SK-MEL-5 (cell line): ENCODE measurements around the gene RBM19. TPM values are rescaled to one million over a fixed set of nuclear protein-coding genes. Genes with fewer than 3 reads are reported as not detected.

Experiments
- DNase-seq: peaks from one replicate; pipeline ENCODE4 v3.0.0-alpha.2; 2016; ENCODE audit warnings: low read depth, low spot score
- in situ Hi-C: cut with HindIII; loops from 2 replicates; pipeline ENCODE4 v1.10.0; 2016; ENCODE audit warnings: low sequenced_read_pairs, high pct_unique_total_duplicates, low pct_unique_long_range_greater_than_20kb
- total RNA-seq: library from RNA; depleted of rRNA; stranded (reverse); fragments of >200 nt; shearing (Covaris generic); gene quantifications from 2 replicates; pipeline ENCODE4 v1.2.3, GENCODE V29; 2014

Gene RBM19
- total RNA-seq, 1 experiment from 2014 or later = 53.6 TPM

GRCh38 chr12:113861708-113862312 is 104.3 kb downstream of the RBM19 start:
- in situ Hi-C loops = no loop called here
- no peak for DNase-seq

GRCh38 chr12:113860950-113861349 is 105.2 kb downstream of the RBM19 start:
- no peak for DNase-seq
- in situ Hi-C loops = no loop called here

DNA sequence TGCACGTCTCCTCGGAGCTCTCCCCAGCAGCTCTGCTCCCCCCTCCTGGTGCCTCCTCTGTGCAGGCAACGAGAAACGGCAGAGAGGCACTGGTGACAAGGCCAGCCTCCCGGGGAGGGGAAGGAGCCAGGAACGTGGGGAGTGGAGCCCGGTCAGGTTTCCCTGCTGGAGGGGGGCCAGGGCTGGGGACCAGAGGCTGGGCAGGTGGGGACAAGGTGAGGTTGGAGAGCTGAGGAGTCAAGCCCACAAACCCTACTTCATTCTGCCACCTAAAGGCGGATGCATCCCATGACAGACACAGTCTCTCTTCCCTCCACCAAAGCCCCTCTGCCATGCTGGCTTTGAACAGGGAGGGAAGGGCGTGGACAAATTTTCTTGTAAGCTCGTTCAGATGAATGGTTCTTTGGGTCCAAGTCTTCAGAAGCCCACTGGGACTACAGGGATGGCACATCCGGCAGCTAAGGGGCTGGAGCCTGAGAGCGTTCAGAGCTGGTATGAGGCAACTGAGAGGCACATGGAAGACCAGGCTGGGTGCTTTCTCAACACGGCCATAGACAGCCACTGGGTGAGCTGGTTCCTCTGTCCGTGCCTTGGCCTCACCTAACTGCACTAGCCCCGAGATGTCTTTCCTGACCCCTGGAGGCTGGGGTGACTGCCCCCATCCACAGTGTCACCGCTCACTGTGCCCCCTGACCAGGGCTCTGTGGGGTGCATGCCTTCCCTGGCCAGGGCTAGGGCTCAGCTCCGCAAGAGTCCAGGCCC is 105.9 kb downstream of the RBM19 start:
- DNase-seq = no peak
- in situ Hi-C loops = no loop called here

DNA sequence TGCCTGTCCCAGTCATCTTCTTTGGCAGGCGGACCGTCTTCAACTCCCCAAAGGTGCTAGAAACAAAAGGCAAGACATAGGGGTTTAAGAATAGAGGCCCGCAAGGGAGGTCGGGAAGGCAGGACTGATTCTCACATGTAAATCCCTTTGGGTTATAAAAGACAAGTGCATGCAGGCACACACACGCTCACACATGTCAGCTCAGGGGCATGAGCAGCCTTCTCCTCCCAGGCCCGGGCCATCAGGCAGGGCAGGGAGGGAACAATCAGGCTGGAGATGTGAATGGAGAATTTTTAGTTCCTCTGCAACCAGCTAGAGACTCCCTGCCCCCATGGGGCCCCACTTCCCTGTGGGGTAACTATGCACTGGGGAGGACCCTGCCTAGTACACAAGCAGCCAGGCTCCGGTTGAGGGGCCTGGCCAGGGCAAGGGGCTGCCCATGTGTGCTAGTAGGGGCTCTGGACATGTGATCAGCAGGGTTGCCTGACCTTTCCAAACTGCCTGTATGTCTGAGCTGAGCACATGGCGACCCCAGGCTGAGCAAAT is 107.2 kb downstream of the RBM19 start:
- no peak for DNase-seq

DNA sequence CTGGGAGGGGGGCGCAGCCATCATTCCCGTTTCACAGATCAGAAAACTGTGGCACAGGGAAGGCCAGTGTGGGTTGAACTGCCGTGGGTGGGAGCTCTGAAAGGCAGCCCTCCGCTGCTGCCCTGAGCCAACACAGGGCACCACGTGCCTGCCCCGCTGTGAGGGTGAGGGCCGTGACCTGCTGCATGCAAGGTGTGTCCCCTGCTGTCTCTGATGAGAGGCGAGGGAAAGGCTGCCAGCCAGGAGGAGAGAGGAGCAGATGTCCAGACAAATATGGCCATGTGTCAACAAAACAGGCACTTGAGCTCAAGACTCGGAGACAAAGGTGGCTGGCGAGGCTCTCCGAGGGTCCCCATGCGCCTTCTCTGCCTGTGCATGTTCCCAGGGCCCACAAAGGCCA is 108.8 kb downstream of the RBM19 start:
- in situ Hi-C loops = no loop called here
- no peak for DNase-seq

More for the DNA sequence above, 107.2 kb downstream of the RBM19 start:
- in situ Hi-C loops = no loop called here

GRCh38 chr12:113855998-113856397 is 110.1 kb downstream of the RBM19 start:
- no peak for DNase-seq
- in situ Hi-C loops = no loop called here

DNA sequence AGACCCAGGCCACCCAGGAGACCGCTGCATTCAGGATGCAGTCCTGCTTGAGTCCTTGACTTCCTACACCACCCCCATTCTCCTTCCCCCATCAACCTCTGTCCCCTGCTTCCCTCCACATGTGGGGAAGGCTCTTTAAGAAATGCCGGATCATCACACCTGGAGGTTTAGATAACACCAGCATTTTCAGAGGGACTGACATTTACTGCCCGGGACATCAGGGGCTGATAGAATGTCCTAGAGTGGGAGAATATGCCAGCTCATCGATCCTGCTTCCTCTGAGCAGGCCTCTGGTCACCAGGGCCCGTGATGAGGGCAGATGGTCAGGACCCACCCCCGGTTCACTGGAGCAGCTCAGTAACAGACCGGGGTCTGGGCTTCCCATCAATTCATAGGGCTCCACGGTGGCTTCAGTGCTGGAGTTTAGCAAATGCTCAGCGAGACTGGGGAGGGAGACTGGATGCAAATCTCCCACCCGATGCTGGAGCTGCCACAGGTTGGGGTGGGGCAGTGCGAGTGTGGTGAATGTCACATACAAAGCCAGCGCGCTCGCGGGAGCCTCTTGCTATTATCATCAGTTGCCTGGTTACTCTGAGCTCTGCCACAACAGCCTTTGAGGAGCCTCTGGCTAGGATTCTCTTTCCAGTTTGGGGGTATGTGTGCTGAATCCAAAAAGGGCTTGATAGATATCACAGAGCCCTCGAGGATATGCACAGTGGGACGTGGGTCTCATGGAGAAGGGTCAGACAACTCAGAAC is 111.6 kb downstream of the RBM19 start:
- no peak for DNase-seq
- in situ Hi-C loops = no loop called here

DNA sequence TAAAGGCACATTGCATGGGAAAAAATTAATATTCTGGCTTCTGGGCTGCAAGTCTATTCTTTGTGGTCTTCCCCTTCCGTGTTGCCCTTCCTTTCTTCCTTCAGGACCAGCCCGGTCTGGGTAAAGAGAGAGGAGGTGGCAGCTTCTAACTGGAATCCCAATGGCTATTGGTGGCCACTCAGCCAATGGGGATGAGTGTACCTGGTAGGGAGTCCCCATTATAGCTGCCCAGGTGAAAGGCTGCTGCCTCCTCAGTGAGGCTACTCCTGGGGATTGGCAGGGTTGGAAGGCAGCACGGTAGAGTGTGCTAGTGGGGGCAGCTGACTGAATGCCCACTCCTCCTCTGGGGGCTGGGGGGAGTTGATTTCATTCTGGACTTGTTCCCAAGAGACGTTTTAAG is 112.6 kb downstream of the RBM19 start:
- DNase-seq = no peak
- in situ Hi-C loops = no loop called here

DNA sequence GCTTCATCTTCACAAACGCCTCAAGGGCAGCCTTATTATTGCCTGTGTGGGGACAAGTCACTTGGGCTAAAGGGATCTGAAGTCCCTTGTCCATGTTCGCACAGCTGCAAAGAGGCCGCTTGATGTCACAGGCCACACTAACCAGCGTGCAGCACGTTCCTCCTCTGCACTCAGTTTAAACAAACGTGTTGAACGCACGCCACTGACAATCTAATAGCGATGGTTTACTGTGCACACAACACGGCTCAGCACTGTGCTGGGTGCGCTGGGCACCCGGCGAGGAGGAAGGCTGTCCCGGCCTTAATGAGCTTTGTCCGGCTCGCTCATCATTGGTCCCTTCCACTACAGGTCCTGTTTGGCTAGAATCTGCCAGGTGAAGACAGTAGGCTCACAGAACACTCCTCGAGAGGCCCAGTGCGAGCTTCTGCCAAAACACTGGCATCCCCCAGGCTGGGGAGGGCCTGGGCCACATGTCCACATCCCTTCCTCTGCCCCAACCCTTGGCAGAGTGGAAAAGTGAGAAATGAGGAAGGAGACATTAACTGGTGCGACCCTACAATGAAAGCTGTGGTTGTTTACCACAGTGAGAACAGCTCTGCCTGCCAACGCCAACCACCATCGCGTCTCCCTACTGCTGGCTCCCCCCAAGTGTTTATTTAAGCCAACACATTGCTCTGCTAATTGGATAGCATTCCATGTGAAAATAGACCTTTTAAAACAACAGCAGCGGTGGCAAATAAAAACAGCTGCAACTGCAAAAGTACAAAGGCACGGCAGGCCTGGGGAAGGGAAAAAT is 113.2 kb downstream of the RBM19 start:
- in situ Hi-C loops = no loop called here
- no peak for DNase-seq

- no peak for DNase-seq
These were observed 113.9 kb downstream of the RBM19 start for GRCh38 chr12:113852264-113852663.

DNA sequence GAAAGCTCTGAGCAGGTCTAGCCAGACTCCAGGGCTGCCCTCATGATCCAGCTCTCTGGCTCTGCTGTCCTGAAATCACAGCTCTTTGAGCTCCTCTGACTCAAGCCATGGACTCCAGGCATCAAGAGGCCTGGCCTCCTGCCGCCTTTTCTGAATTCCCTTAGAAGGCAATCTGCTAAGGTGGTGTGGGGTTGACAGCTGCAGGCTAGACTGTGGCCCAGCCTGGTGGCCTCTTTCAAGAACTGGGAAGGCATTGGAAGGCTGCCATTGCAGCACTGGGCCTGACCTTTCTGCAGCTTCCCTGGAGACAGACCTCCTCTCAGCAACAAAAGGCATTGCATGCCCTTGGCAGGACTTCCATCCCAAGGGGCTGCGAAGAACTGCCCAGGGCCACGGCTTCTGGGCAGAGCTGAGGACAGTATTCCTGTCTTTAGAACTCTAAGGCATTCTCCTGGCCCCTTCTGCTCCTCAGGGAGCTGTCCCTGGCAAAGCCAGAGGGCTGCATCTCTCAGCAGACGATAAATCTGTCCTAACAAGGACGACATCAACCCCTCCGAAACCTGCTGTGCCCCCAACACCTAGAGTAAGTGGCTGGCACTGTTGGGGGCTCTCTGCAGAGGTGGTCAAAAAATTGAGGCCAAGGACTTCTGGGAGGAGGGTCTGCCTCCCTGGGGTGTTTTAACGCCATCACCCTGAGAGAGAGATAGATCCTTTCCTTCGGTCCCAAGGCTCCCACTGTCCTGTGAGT is 115.6 kb downstream of the RBM19 start:
- in situ Hi-C loops = no loop called here
- no peak for DNase-seq

More at GRCh38 chr12:113852264-113852663, 113.9 kb downstream of the RBM19 start:
- in situ Hi-C loops = no loop called here

- no peak for DNase-seq
- in situ Hi-C loops = no loop called here
These were observed 118.3 kb downstream of the RBM19 start for GRCh38 chr12:113847856-113848255.

DNA sequence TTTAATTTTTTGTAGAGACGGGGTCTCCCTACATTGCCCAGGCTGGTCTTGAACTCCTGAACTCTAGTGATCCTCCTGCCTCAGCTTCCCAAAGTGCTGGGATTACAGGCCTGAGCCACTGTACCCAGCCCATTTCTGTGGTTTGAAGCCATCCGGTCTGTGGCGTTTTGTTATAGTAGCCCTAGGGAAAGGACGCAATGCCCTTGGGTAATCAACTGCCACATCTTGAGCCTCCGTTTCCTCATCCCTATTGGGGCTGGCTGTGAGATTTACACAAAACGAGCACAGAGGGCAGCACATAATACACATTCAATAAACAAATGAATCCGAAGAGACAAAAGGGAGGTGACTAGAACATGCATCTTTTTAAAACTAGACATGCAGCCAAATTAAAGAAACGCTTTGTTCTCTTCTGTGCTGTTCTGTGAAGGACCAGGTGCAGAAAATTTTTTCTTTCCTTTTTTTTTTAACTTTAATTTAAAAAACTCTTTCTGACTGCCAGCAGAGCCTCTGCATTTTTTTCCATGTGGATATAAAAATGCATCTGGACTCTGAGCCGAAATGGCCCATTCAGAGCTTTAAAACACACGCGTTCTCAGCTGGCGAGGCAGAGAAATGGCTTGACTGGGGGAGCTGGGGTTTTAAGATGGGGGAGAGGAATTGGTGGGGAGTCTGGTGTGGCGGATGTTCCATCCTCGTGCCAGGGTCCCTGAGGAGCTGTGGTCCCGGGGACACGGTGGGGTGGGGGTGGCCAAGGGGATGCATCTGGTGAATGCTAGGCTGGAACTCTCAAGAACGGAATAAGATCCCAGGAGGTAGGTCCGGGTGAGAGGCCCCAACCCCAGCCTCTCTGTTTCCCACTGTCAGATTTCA is 119.0 kb downstream of the RBM19 start:
- in situ Hi-C loops = no loop called here
- DNase-seq = no peak

DNA sequence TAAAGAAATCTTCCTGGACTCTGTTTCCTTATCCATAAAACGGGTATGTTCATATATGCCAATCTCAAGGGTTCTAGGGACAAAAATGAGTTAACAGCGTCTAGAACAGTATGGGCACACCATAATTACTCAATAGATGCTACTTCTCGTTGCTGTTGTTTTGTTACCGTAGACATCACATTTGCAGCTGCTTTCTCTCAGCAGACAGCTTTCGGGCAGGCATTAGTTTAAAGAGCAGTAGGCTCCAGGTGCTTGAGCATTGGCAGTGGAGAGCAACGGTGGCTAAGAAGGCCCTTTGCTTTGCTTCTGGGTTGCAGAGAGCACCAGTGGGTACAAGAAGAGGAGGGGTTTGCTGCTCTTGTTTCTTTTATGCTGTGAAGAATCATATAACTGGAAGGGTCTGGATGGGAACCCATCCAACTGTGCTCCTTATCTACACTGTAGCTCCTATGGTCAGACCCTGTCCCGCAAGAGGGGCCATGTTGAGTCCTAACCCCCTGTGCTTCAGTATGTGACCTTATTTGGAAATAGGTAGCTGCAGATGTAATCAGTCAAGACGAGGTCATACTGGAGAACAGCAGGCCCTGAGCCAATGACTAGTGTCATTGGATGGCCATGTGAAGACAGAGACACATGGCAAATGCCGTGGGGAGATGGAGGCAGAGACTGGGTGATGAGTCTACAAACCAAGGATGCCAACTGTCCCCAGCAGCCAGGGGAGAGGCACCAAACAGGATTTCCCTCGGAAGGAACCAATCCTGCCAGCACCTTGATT is 120.0 kb downstream of the RBM19 start:
- in situ Hi-C loops = no loop called here
- DNase-seq = no peak

GRCh38 chr12:113844495-113845210 is 121.5 kb downstream of the RBM19 start:
- in situ Hi-C loops = no loop called here
- DNase-seq = no peak
